Stimulated activated naive CD8-positive, alpha-beta T cell treated with anti-CD3 and anti-CD28 coated beads, Interleukin-15, Interleukin-2, amounts not matched to agents 100 ng/mL and 50 ng/mL, for 24 hours (primary cell): Measurements from ENCODE around the gene LBH.

Source experiments
- H3K27ac Mint-ChIP-seq: one replicate; pipeline ENCODE4 v1.8.0; 2021; ENCODE audit warnings: mild to moderate bottlenecking, mixed read lengths
- H3K27me3 Mint-ChIP-seq: one replicate; pipeline ENCODE4 v1.8.0; 2021; ENCODE audit warnings: mixed read lengths
- H3K36me3 Mint-ChIP-seq: one replicate; pipeline ENCODE4 v1.8.0; 2021; ENCODE audit warnings: low read depth, mixed read lengths
- H3K4me1 Mint-ChIP-seq: one replicate; pipeline ENCODE4 v1.8.0; 2021; ENCODE audit warnings: low read depth, mixed read lengths
- H3K4me3 Mint-ChIP-seq: one replicate; pipeline ENCODE4 v1.8.0; 2021; ENCODE audit warnings: mild to moderate bottlenecking, mixed read lengths
- H3K9me3 Mint-ChIP-seq: one replicate; pipeline ENCODE4 v1.8.0; 2021; ENCODE audit warnings: mixed read lengths

Gene LBH

GRCh38 chr2:30223413-30223874 lies 7.9 kb upstream of the LBH start:
- Mint-ChIP-seq H3K9me3 (no peaks in the 10 kb centered on the region), H3K27me3 (no peaks in the 10 kb centered on the region), H3K4me3 (no peak overlapping the region), H3K36me3 (no peaks in the 10 kb centered on the region), H3K4me1 (peaks cover 68% of the 10 kb centered on the region), H3K27ac (peak overlapping the region; percentile 67)

GRCh38 chr2:30224151-30224550 lies 7.2 kb upstream of the LBH start:
- Mint-ChIP-seq H3K4me3 (peak overlapping the region; percentile 9), H3K9me3 (no peaks in the 10 kb centered on the region), H3K27me3 (no peaks in the 10 kb centered on the region), H3K27ac (peak overlapping the region; percentile 67), H3K36me3 (no peaks in the 10 kb centered on the region), H3K4me1 (peaks cover 66% of the 10 kb centered on the region)

DNA sequence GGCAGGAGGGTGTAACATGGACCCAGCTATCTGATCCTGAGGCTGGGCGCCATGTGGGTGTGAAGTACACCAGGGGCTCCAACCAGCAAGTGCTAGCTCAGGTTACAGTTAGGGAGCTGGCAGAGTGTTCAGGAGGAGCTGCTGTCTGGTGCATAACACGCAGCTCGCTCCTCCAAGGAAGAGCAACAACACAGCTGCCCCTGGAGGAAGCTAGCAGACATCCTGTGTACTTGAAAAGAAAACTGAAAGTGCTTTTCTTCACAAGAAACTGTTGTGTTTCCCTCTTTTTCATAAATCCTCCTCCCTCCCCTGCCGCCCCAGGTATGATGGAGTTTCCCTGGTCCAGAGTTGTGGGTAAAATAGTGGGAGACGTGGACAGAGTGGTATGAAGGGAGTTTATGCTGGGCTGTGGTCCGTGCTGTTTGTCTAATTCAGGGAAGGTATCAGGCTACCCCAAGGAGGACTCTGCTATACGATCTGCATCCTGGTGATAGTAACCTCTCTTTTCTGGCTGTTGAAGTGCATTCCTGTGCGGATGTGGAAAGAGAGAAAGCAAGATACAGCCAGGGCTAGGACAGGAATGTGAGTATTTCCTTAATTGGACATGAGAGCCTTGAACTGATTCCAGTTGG lies 6.1 kb upstream of the LBH start:
- Mint-ChIP-seq H3K4me3 (peak overlapping the region; percentile 89), H3K9me3 (no peaks in the 10 kb centered on the region), H3K4me1 (peaks cover 74% of the 10 kb centered on the region), H3K27me3 (no peaks in the 10 kb centered on the region), H3K36me3 (no peaks in the 10 kb centered on the region), H3K27ac (peak overlapping the region; percentile 96)

GRCh38 chr2:30226144-30227032 lies 4.9 kb upstream of the LBH start:
- H3K4me3 Mint-ChIP-seq = peak overlapping the region; percentile 89
- H3K27me3 Mint-ChIP-seq = no peaks in the 10 kb centered on the region
- H3K4me1 Mint-ChIP-seq = peaks cover 80% of the 10 kb centered on the region

GRCh38 chr2:30229596-30229995 lies 1.7 kb upstream of the LBH start:
- Mint-ChIP-seq H3K27ac (no peak overlapping the region), H3K27me3 (no peaks in the 10 kb centered on the region)

More at GRCh38 chr2:30226144-30227032, 4.9 kb upstream of the LBH start:
- Mint-ChIP-seq H3K9me3 (no peaks in the 10 kb centered on the region), H3K27ac (peak overlapping the region; percentile 96), H3K36me3 (no peaks in the 10 kb centered on the region)

GRCh38 chr2:30230497-30231211 lies 680 bp upstream of the LBH start:
- Mint-ChIP-seq H3K36me3 (peaks cover 21% of the 10 kb centered on the region), H3K27me3 (no peaks in the 10 kb centered on the region), H3K27ac (peak overlapping the region; percentile 86), H3K9me3 (no peaks in the 10 kb centered on the region), H3K4me1 (peaks cover 68% of the 10 kb centered on the region), H3K4me3 (peak overlapping the region; percentile 87)

More at GRCh38 chr2:30229596-30229995, 1.7 kb upstream of the LBH start:
- Mint-ChIP-seq H3K4me1 (peaks cover 68% of the 10 kb centered on the region), H3K4me3 (peak overlapping the region; percentile 52), H3K9me3 (no peaks in the 10 kb centered on the region), H3K36me3 (peaks cover 13% of the 10 kb centered on the region)

- Mint-ChIP-seq H3K27ac (peak overlapping the region; percentile 84), H3K4me3 (peak overlapping the region; percentile 91), H3K9me3 (no peaks in the 10 kb centered on the region), H3K36me3 (peaks cover 36% of the 10 kb centered on the region), H3K4me1 (peaks cover 68% of the 10 kb centered on the region), H3K27me3 (no peaks in the 10 kb centered on the region)
Measured at GRCh38 chr2:30231996-30232800, 864 bp downstream of the LBH start.

DNA sequence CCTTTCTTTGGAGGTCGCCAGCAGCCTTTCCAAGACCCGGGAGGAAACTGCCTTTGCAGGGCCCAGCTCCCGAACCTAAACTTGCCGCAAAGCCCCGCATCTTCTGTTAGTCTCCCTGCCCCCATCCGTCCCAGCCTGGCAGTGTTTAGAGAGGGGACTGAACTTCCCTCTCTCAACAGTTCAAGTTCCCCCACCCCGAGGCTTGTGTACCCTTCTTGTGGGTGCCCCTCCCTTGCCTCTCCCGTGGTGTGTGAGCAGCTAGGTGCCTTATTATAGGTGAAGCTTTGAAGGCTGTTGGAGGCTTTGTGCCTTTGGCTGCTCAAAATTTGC lies 1.4 kb downstream of the LBH start:
- H3K4me1 Mint-ChIP-seq = peaks cover 68% of the 10 kb centered on the region
- H3K27me3 Mint-ChIP-seq = no peaks in the 10 kb centered on the region
- H3K27ac Mint-ChIP-seq = peak overlapping the region; percentile 84
- H3K4me3 Mint-ChIP-seq = peak overlapping the region; percentile 91
- H3K36me3 Mint-ChIP-seq = peaks cover 42% of the 10 kb centered on the region
- no peaks in the 10 kb centered on the region for H3K9me3 Mint-ChIP-seq

GRCh38 chr2:30233271-30234009 lies 2.1 kb downstream of the LBH start:
- Mint-ChIP-seq H3K9me3 (no peaks in the 10 kb centered on the region), H3K36me3 (peaks cover 48% of the 10 kb centered on the region), H3K4me1 (peaks cover 68% of the 10 kb centered on the region), H3K4me3 (peak overlapping the region; percentile 91), H3K27ac (peak overlapping the region; percentile 84), H3K27me3 (no peaks in the 10 kb centered on the region)

DNA sequence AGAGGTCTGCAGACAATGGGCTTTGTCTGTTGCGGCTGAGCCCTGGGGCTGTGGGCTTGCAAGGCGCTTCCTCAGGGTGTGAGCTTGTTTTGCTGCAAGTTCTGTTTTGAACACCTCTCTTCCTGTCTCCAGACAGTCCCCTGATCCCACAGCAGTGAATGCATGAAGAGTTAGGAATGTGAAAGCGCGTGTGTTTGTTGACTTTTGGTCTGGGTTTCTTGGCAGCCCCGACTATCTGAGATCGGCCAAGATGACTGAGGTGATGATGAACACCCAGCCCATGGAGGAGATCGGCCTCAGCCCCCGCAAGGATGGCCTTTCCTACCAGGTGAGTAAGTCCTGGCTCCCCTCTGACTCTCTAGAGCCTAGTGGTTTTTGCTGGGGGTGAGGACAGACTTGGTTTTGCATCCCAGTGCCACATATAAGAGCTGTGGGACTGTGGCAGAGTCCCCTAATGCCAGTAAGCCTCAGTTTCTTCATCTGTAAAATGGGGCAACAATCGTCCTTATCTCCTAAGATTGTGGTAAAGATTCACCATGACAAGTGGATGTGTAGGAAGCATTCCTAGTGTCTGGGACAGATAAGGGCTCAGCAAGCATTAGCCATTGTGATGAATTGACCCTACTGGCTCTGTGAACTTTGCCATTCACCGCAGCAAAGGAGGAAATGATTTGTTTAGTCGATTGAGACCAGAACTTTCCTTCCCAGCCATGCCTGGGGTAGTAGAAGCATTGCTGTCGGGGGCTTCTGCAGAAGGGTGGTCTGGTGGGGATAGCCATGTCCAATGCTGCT lies 3.0 kb downstream of the LBH start:
- Mint-ChIP-seq H3K4me3 (peak overlapping the region; percentile 91), H3K9me3 (no peaks in the 10 kb centered on the region), H3K36me3 (peaks cover 55% of the 10 kb centered on the region), H3K27ac (peak overlapping the region; percentile 84), H3K27me3 (no peaks in the 10 kb centered on the region), H3K4me1 (peaks cover 76% of the 10 kb centered on the region)

- peak overlapping the region; percentile 91 for H3K4me3 Mint-ChIP-seq
- H3K9me3 Mint-ChIP-seq = no peaks in the 10 kb centered on the region
- peaks cover 63% of the 10 kb centered on the region for H3K36me3 Mint-ChIP-seq
- peak overlapping the region; percentile 84 for H3K27ac Mint-ChIP-seq
- H3K27me3 Mint-ChIP-seq = no peaks in the 10 kb centered on the region
- H3K4me1 Mint-ChIP-seq = peaks cover 77% of the 10 kb centered on the region
Measured at GRCh38 chr2:30235008-30235655, 3.8 kb downstream of the LBH start.

GRCh38 chr2:30235859-30236535 lies 4.7 kb downstream of the LBH start:
- Mint-ChIP-seq H3K27ac (peak overlapping the region; percentile 84), H3K36me3 (peaks cover 71% of the 10 kb centered on the region), H3K9me3 (no peaks in the 10 kb centered on the region), H3K4me1 (peaks cover 78% of the 10 kb centered on the region), H3K27me3 (no peaks in the 10 kb centered on the region), H3K4me3 (peak overlapping the region; percentile 91)
